ENCODE results near the gene IFNA13.
"Not testable (repeated sequence)": the region's sequence is repeated elsewhere in the genome, so short reads cannot be mapped to it uniquely, and the experiment has no call there.

Gene IFNA13

GRCh38 chr9:21367957-21368356 lies at the start of gene IFNA13:
Gene IFNA13 (minus strand): TSS chr9:21368057. CDS start chr9:21368010, 47 bp downstream.
- no peak for DNase-seq

GRCh38 chr9:21415493-21416267 lies 47.8 kb upstream of the IFNA13 start:
- no peak for DNase-seq

GRCh38 chr9:21414220-21414940 lies 46.5 kb upstream of the IFNA13 start:
- no peak for DNase-seq

GRCh38 chr9:21413624-21414023 lies 45.8 kb upstream of the IFNA13 start:
- DNase-seq = no peak

GRCh38 chr9:21413151-21413550 lies 45.3 kb upstream of the IFNA13 start:
- DNase-seq = no peak

- DNase-seq = no peak
Observed at GRCh38 chr9:21412107-21412506, 44.2 kb upstream of the IFNA13 start.

- no peak for DNase-seq
Observed at GRCh38 chr9:21408817-21409216, 41.0 kb upstream of the IFNA13 start, which contains the start of gene IFNA8. Gene IFNA8 (plus strand): TSS chr9:21409117. CDS start chr9:21409177, 60 bp downstream.

- no peak for DNase-seq
Observed at GRCh38 chr9:21404146-21404545, 36.3 kb upstream of the IFNA13 start.

GRCh38 chr9:21402386-21403251 lies 34.8 kb upstream of the IFNA13 start:
- no peak for DNase-seq

GRCh38 chr9:21399956-21400355 lies 32.1 kb upstream of the IFNA13 start:
- no peak for DNase-seq

- DNase-seq = no peak
Observed at GRCh38 chr9:21398955-21399489, 31.2 kb upstream of the IFNA13 start.

GRCh38 chr9:21395778-21396717 lies 28.2 kb upstream of the IFNA13 start:
- peak; percentile 31 for DNase-seq

GRCh38 chr9:21392270-21392669 lies 24.4 kb upstream of the IFNA13 start:
- peak; percentile 41 for DNase-seq

- no peak for DNase-seq
Observed at GRCh38 chr9:21385131-21385670, 17.3 kb upstream of the IFNA13 start, which contains the start of gene IFNA2. Gene IFNA2 (minus strand): TSS chr9:21385398. CDS start chr9:21385329, 69 bp downstream.

- no peak for DNase-seq
Observed at GRCh38 chr9:21383627-21384026, 15.8 kb upstream of the IFNA13 start.

- no peak for DNase-seq
Observed at GRCh38 chr9:21381448-21382339, 13.8 kb upstream of the IFNA13 start.

GRCh38 chr9:21371467-21371866 lies 3.6 kb upstream of the IFNA13 start:
- DNase-seq = not testable (repeated sequence)

GRCh38 chr9:21367169-21367568 lies 688 bp downstream of the IFNA13 start:
- DNase-seq = not testable (repeated sequence)

- DNase-seq = no peak
Observed at GRCh38 chr9:21362287-21362686, 5.6 kb downstream of the IFNA13 start.
